GM10266 (cell line): ENCODE measurements around the gene IL17RD.
A peak's percentile ranks its signal among the peaks of the same experiment; 100 is the strongest.

Experiments used
- DNase-seq: peaks from one replicate; pipeline ENCODE4 v3.0.0; 2012; ENCODE audit errors: extremely low spot score
- CTCF ChIP-seq: IDR thresholded peaks from 2 replicates; pipeline ENCODE4 v1.5.1; 2012; ENCODE audit warnings: mild to moderate bottlenecking, low read depth; ENCODE audit not compliant: control insufficient read depth, insufficient read depth; ENCODE audit errors: missing control alignments

Gene IL17RD

GRCh38 chr3:57179580-57180410 is 14.6 kb upstream of the IL17RD start:
- DNase-seq, result no peak
- TF ChIP-seq CTCF, result peak; percentile 61

- DNase-seq, result no peak
- no peak for TF ChIP-seq CTCF
These were observed 10.9 kb upstream of the IL17RD start for GRCh38 chr3:57176045-57176444.

DNA sequence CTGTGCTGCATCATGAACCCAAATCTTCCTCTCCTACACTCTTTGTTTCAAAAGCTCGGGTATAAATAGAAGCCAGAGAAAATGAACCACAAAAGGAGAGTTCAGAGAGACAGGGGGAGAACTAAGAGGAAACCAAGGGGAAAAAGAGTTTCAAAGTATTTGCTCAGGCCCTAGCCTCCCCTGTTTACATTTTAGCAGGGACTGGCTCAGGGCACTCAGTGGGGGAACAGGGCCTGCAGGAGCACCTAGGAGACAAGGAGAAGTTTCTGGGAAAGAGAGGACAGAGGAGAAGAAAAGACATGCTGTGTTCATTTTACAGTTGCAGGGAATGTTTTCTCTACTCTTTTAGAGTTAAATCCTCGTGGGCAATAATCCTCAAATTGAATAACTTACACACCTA is 8.5 kb upstream of the IL17RD start:
- no peak for DNase-seq
- no peak for TF ChIP-seq CTCF

GRCh38 chr3:57170946-57171345 is 5.8 kb upstream of the IL17RD start:
- no peak for DNase-seq
- no peak for TF ChIP-seq CTCF

DNA sequence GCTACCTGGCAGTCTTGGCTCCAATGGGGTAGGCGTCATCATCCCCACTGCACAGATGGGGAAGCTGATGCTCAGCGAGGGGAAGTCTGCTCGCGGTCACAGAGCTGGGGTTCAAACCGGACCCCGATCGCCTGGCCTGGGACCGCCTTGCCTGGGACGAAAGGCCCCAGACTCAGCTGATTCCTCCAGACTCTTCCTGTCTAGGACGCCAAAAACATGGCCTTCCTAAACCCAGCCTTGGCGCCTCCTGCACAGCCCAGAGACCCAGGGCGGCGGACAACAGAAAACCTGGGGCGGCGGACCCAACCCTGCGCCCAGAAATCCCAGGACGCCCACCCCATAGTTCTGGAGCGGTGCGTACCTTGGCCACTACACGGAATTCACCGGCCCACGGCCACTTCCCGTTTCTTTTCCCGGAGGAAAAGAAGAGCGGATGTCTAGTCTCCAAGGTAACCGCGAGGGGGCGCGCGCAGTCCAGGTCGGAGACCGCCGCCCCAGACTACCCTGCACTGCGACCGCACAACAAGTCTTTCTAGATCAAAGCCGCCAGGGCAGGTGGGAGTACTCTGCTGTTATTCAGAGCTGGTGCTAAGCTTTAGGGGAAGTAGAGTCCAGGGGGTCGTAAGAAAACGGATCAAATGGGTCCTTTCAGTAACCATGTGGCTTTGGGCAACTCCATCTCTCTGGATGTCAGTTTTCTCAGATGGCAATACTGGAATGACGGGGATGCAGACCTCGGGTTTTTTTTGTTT is 4.9 kb upstream of the IL17RD start:
- TF ChIP-seq CTCF, result peak; percentile 82
- peak; percentile 71 for DNase-seq

DNA sequence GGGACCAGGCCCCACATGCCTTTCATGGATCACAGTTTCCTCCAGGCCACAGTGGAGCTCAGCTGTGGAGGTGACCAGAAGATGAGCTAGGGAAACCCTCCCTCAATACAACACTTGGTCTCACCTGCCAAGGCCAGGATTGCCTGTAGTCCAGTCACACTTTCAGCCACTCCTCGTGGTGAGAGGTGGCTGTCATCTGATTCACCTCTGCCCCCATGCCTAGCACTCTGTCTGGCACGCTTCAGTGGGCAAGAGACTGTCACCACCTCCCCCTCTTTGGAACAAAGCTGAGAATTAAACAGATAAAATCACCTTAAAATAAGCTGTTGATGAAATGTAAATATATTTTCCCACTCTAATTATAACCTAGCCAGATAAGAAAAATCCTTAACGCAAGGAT is 4.0 kb upstream of the IL17RD start:
- no peak for DNase-seq
- TF ChIP-seq CTCF, result no peak

GRCh38 chr3:57168151-57168550 is 3.0 kb upstream of the IL17RD start:
- TF ChIP-seq CTCF, result no peak
- DNase-seq, result no peak
